HTR-8/SVneo (cell line): ENCODE measurements around the gene EVI5.
"Not testable (repeated sequence)": the region's sequence is repeated elsewhere in the genome, so short reads cannot be mapped to it uniquely, and the experiment has no call there.

ENCODE experiments used
- DNase-seq: peaks from one replicate; pipeline ENCODE4 v3.0.0; 2011; ENCODE audit warnings: low spot score, mixed read lengths; ENCODE audit not compliant: insufficient read length
- FAIRE-seq: peaks from 2 replicates; lab custom pipeline; 2011; peaks lifted over from hg19 to GRCh38; lab: Jason Lieb, UNC

The EVI5 gene

GRCh38 chr1:92707292-92707691 is 77.6 kb downstream of the EVI5 start:
- FAIRE-seq (no peak), DNase-seq (no peak)

GRCh38 chr1:92705446-92705845 is 79.5 kb downstream of the EVI5 start:
- no peak for DNase-seq
- FAIRE-seq: no peak

DNA sequence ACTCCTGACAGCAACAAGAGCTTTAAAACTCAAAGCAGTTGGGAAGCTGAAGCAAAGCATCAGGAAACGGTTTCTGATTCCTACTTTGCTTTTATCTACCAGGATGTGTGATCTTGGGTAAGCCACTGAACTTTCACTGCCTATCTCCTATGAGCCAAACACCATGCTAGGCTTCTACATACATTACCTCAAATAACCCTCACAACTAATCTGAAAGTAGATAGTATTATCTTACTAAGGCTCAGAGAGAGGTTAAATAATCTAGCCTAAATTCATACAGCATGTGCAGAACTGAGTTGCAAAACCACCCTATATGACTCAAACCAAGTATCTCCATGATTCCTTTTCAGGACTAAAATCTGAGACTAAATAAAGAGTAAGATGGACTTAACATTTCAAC is 83.8 kb downstream of the EVI5 start:
- FAIRE-seq (no peak), DNase-seq (no peak)

GRCh38 chr1:92698932-92699331 is 86.0 kb downstream of the EVI5 start:
- DNase-seq: no peak
- FAIRE-seq: no peak

DNA sequence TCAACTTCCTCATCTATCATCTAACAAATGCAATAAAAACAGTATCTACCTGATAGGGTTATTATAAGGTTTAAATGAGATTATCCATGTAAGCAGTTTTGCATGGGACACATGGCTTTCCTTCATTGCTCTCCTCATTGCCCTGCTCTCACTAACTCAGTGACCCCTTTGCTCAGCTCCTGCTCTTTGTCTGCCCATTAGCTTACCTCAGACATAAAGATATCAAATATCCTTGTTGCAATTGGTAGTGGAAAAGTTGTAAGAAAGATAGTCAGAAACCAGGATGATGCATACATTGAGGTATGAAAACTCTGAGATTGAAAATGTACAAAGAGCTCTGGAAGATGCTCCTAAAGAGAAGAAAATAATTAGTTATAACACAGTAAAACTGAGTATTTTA is 89.8 kb downstream of the EVI5 start:
- no peak for DNase-seq
- no peak for FAIRE-seq

DNA sequence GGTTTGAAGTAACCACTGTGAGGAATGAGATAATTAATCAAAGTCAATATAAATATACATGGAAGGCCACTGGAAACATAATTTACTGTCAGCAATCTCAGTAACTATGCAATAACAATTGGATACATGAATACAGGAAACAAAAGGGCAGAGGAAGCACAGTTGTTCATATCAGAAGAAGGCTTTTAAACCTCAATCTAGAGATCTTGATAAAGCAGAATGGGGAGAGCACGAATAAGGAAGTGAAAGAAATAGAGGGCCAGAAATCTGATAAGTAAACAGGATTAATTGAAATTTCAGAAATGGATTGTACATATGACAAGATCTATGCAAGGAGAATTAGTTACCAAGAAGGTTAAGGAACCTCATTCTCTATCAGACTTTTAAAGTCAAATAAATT is 93.0 kb downstream of the EVI5 start:
- FAIRE-seq (no peak), DNase-seq (no peak)

DNA sequence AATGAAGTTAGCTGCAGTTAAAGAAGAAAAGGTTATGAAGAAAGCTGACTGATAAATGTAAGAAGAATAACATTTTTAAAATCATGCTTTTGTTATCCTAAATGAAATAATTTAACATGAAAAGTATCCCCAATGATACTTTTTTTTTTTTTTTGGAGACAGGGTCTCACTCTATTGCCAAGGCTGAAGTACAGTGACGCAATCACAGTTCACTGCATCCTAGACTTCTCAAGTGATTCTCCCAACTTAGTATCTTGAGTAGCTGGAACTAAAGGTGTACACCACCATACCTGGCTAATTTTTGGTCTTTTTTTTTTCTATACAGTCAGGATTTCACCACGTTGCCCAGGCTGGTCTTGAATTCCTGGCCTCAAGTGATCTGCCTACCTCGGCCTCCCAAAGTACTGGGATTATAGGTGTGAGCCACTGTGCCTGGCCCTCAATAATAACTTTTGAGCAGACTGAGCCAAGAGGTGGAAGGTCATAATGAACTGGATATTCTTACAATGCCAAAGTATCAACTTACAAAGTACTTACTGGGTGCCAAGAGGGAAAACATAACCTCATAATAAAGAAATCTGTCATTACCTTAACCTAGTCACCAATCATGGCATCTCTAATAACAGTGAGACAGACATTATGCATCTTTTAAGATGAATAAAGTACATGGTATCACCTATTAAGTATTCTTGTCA is 94.5 kb downstream of the EVI5 start:
- FAIRE-seq: no peak
- DNase-seq: no peak

GRCh38 chr1:92679980-92680379 is 104.9 kb downstream of the EVI5 start:
- FAIRE-seq (no peak), DNase-seq (no peak)

GRCh38 chr1:92663775-92664174 is 121.1 kb downstream of the EVI5 start:
- no peak for DNase-seq
- FAIRE-seq: no peak

- FAIRE-seq: no peak
- no peak for DNase-seq
Observed at GRCh38 chr1:92662048-92662447, 122.9 kb downstream of the EVI5 start.

DNA sequence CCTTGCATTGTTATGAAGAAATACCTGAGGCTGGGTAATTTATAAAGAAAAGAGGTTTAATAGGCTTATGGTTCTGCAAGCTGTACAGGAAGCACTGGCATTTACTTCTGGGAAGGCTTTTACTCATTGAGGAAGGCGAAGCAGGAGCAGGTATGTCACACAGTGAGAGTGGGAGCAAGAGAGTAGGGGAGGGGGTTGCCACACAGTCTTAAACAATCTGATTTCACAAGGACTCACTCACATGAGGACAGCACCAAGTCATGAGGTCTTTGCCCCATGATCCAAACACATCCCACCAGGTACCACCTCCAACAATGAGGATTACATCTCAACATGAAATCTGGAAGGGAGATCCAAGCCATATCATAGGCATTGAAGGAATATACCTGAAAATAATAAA is 127.2 kb downstream of the EVI5 start:
- FAIRE-seq: no peak
- no peak for DNase-seq

- FAIRE-seq (no peak), DNase-seq (no peak)
Observed at GRCh38 chr1:92655197-92655801, 129.6 kb downstream of the EVI5 start.

DNA sequence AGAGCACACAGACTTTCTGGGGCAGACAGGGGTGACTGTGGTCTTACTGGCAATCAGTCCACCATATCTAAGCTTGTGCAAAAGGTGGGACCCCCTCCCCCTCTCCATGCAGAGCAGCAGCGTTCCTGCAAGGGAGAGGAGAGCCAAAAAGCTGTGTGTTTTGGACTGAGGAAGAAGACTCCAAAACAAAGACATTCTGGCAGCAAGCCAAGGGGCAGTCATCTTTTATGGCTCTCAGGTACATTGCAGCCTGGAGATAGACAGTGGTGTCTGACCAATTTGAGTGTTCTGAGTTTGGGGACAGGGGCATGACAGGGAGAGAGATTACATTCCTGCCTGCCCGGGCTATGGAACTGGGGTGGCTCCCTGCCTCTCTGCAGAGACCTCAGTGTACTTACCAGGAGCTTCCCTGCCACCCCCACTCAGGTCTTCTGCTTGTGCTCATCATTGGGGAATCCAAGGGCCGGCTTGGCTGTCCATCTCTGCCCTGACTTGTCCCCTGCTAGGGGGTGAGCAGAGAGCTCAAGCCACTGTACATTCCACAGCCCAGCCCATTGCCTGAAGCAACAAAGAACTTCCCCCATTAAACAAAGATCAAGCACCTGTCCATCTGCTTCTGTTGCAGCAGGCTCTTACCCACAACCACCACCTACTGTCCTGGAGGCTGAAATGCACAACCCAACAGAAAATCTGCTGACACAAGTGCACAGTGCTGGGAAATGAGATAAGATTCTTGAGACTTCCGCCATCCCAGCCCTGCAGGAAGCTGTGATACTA is 131.1 kb downstream of the EVI5 start:
- DNase-seq (no peak), FAIRE-seq (no peak)

DNA sequence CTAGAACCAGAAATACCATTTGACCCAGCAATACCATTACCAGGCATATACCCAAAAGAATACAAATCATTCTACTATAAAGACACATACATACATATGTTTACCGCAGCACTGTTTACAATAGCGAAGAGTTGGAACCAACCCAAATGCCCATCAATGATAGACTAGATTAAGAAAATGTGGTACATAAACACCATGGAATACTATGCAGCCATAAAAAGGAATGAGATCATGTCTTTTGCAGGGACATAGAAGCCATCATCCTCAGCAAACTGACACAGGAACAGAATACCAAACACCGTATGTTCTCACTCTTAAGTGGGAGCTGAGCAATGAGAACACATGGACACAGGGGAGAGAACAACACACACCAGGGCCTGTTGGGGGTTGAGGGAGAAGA is 144.2 kb downstream of the EVI5 start:
- FAIRE-seq, DNase-seq: not testable (repeated sequence)

- DNase-seq (no peak), FAIRE-seq (no peak)
Observed at GRCh38 chr1:92638498-92638897, 146.4 kb downstream of the EVI5 start.

- DNase-seq, FAIRE-seq: not testable (repeated sequence)
Observed at GRCh38 chr1:92635203-92635602, 149.7 kb downstream of the EVI5 start.

GRCh38 chr1:92623187-92623778 is 161.6 kb downstream of the EVI5 start:
- no peak for FAIRE-seq
- DNase-seq: no peak

GRCh38 chr1:92619466-92620189 is 165.3 kb downstream of the EVI5 start:
- FAIRE-seq: no peak
- no peak for DNase-seq

- no peak for FAIRE-seq
- DNase-seq: no peak
Observed at GRCh38 chr1:92601044-92601443, 183.9 kb downstream of the EVI5 start.

DNA sequence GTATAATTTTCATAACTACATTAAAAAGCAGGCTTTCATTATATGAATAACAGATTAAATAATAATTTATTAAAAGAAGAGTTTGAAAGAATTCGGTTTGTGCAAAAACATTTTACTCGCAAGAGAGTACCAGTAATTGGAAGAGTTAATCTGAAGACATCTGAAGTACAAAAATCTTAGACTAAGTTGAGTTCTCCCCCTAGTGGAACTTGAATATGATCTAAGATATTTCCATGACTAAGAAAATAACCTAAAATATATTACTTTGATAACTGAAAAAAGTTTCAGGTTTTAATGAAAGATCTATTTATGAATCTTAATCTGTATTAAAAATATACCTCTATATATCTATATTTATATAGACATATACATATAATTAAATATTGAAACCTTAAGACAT is 185.7 kb downstream of the EVI5 start:
- FAIRE-seq (no peak), DNase-seq (peak; percentile 13)
